ENCODE measurements around the gene FRRS1L. TPM values are rescaled to one million over a fixed set of nuclear protein-coding genes. Genes with fewer than 3 reads are reported as not detected.

Gene FRRS1L
- total and polyA plus RNA-seq, 10 donors: under 0.01 to 0.03 TPM; not detected in 8

- WGBS, 5 donors: 91 to 97% (median 93%) methylated on average over 5 of the region's 5 CpGs
- Histone ChIP-seq H3K9me3 (peaks cover 0 to 5% (median 0%) of the 10 kb centered on the region in 8 donors), H3K36me3 (no peaks in the 10 kb centered on the region), H3K27ac (no peak overlapping the region), H3K4me3 (no peak overlapping the region), H3K4me1 (peaks cover 0 to 4% (median 0%) of the 10 kb centered on the region in 6 donors), H3K27me3 (replicated peaks in 1 of 7) (peaks cover 0 to 84% (median 26%) of the 10 kb centered on the region in 7 donors)
- no peak for DNase-seq
- no peak for TF ChIP-seq CTCF (IDR thresholded peaks at IDR 0.05 in 8 of 11, conservative IDR thresholded peaks at IDR 0.05 in 3 of 11)
- intact Hi-C loops (cut with DNase I; ENCODE audit: low total_unique reads): no loop called here
These were observed 667 bp upstream of the FRRS1L start for GRCh38 chr9:109167716-109168115.

GRCh38 chr9:109166171-109166770 is 778 bp downstream of the FRRS1L start:
- Histone ChIP-seq H3K36me3 (no peaks in the 10 kb centered on the region), H3K4me1 (peaks cover 0 to 4% (median 0%) of the 10 kb centered on the region in 6 donors), H3K9me3 (peaks cover 0 to 5% (median 0%) of the 10 kb centered on the region in 8 donors), H3K4me3 (peak overlapping the region in 1 of 8 donors; percentile 50), H3K27ac (no peak overlapping the region), H3K27me3 (replicated peaks in 1 of 7) (peaks cover 0 to 72% (median 26%) of the 10 kb centered on the region in 7 donors)
- intact Hi-C loops (cut with DNase I; ENCODE audit: low total_unique reads): no loop called here
- WGBS, 5 donors: 77 to 89% (median 84%) methylated on average over 16 of the region's 16 CpGs
- no peak for DNase-seq
- TF ChIP-seq POLR2AphosphoS5 (IDR thresholded peaks at IDR 0.05) (no peak), POLR2A (IDR thresholded peaks at IDR 0.05) (no peak), CTCF (IDR thresholded peaks at IDR 0.05 in 8 of 11, conservative IDR thresholded peaks at IDR 0.05 in 3 of 11) (no peak)

GRCh38 chr9:109164042-109164441 is 3.0 kb downstream of the FRRS1L start:
- peaks cover 0 to 51% (median 17%) of the 10 kb centered on the region in 7 donors for H3K27me3 ChIP-seq (replicated peaks in 1 of 7)
- no peak for DNase-seq
- intact Hi-C loops (cut with DNase I; ENCODE audit: low total_unique reads): no loop called here
- TF ChIP-seq POLR2A (IDR thresholded peaks at IDR 0.05) (no peak), POLR2AphosphoS5 (IDR thresholded peaks at IDR 0.05) (no peak), CTCF (IDR thresholded peaks at IDR 0.05 in 8 of 11, conservative IDR thresholded peaks at IDR 0.05 in 3 of 11) (no peak)
- no peaks in the 10 kb centered on the region for H3K36me3 ChIP-seq
- H3K27ac ChIP-seq: no peak overlapping the region
- peaks cover 0 to 4% (median 0%) of the 10 kb centered on the region in 6 donors for H3K4me1 ChIP-seq
- peaks cover 0 to 5% (median 0%) of the 10 kb centered on the region in 8 donors for H3K9me3 ChIP-seq
- WGBS, 5 donors: 60 to 70% (median 68%) methylated on average over 5 of the region's 5 CpGs
- H3K4me3 ChIP-seq: no peak overlapping the region

GRCh38 chr9:109163194-109163593 is 3.9 kb downstream of the FRRS1L start:
- intact Hi-C loops (cut with DNase I; ENCODE audit: low total_unique reads): no loop called here
- Histone ChIP-seq H3K4me3 (no peak overlapping the region), H3K27ac (no peak overlapping the region), H3K27me3 (replicated peaks in 1 of 7) (peaks cover 0 to 42% (median 12%) of the 10 kb centered on the region in 7 donors), H3K36me3 (no peaks in the 10 kb centered on the region), H3K4me1 (peaks cover 0 to 4% (median 0%) of the 10 kb centered on the region in 6 donors), H3K9me3 (peaks cover 0 to 5% (median 0%) of the 10 kb centered on the region in 8 donors)
- WGBS, 5 donors: 87 to 100% (median 93%) methylated on average over 1 of the region's 1 CpG
- TF ChIP-seq CTCF (IDR thresholded peaks at IDR 0.05 in 8 of 11, conservative IDR thresholded peaks at IDR 0.05 in 3 of 11) (no peak), POLR2AphosphoS5 (IDR thresholded peaks at IDR 0.05) (no peak), POLR2A (IDR thresholded peaks at IDR 0.05) (no peak)
- DNase-seq: no peak

Measured in spleen (tissue), 11 donors.